HG03558 (cell line): Measurements from ENCODE around the gene ITGA2.

ENCODE experiments used
- ATAC-seq: cut with Tn5 transposase; IDR thresholded peaks from one replicate; pipeline ENCODE4 v1.9.1; 2021; ENCODE audit warnings: moderate number of reproducible peaks; ENCODE audit not compliant: unreplicated experiment; ENCODE audit errors: extremely low read depth

The ITGA2 gene

DNA sequence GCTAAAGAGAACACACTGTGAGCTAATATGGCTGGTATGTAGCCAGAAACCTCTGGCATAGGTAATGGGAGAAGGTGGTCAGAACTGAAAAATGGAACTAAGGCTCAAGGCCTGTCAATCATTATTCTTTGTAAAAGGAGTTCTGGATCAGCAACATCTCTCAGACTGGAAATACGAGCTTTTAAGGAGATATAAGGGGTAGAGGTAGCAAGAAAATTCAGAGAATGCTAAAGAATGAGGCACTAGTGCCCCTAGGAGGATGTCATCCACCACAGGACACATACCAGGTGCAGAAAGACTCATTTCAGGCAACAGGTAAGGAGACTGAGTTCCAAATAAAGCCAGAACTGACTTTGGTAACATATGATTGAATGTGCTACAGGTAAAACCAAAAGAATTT is 139.3 kb downstream of the ITGA2 start:
- no peak for ATAC-seq

DNA sequence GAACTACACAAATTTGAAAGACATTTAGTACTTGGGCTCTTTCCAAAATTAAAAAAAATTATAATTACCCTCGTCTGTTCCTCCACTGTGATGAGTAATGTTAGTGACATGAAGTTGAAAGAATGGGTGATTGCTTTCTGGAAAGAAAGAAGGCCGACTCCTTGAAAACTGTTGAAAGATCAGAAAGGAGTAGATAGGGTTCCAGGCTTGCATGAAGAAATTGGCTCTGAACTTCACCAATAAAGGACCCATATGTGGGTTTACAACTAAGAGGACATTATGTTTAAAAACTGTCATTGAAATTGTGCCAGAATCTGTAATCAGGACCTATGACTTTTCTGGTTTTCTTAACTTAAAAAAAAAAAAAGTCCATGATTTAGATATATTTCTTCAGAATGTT is 141.1 kb downstream of the ITGA2 start:
- ATAC-seq = no peak

GRCh38 chr5:53133020-53133419 is 143.9 kb downstream of the ITGA2 start:
- ATAC-seq = no peak
